ENCODE results near the gene MYO16.
"Not testable (repeated sequence)": the region's sequence is repeated elsewhere in the genome, so short reads cannot be mapped to it uniquely, and the experiment has no call there.

Gene MYO16

DNA sequence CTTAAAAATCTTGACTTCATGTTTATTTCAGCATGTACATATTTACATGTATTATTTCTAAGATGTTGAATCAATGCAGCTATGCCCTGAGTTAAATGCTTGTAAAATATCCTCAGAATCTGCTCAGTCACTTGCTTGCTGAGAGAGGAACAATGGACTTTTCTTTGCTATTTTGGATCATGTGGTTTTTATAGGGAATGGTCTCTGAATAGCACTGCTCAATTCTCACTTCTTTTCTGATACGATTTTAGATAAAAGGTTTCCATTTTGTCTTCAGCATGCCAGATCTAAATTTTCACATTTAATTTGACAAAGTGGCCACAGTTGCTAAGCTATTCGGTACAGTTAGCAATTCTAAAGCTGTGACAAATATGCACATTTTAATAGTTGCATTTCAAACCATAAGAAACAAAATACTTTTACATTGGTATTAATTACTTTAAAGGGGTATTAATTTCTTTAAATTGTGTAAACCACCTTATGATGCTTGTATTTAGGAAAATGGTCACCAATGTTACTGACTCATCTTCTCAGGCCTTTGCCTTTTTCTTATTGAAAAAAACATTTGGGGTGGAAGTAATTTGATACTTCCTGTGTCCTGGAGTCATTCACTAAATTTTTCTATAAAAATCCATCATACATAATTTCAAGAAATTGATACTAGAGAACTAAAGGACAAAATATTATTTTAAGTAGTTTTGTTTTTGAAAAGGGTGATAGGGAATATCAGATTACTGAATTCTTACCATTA is 113.5 kb downstream of the MYO16 start:
- DNase-seq (ENCODE audit: low spot score), result no peak

DNA sequence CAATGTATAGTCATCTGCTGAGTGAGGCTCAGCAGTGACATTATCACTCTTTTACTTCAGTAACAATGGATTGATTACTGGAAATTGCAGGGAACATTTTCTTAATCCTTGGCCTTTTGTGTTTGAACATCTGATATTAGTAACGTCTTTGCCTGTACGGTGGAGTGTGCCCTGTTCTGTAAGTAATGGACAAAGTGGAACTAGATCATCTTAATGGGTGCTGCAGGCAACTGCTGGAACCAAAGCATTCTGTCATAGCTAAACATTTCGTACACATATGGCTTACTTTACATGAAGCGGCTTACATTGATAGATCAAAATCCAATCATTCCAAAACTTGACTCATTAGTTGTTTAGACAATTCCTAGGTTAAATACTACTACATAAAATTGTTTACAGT is 114.1 kb downstream of the MYO16 start:
- no peak for DNase-seq (ENCODE audit: low spot score)

DNA sequence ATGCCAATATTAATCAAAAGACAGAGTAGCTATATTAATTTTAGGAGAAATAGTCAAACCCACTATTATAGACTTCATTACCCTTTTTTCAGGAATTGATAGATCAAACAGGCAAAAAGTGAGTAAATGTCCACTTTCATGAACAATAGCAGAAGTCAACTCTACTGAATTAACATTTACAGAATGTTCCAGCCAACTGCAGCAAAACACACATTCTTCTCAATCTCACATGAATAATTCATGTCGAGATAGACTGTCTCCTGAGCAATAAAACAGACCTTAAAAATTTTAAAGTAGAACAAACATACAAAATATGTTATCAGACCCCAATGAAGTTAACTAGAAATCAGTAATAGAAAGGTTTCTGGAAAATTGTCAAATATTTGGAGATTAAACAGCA is 118.4 kb downstream of the MYO16 start:
- no peak for DNase-seq (ENCODE audit: low spot score)

DNA sequence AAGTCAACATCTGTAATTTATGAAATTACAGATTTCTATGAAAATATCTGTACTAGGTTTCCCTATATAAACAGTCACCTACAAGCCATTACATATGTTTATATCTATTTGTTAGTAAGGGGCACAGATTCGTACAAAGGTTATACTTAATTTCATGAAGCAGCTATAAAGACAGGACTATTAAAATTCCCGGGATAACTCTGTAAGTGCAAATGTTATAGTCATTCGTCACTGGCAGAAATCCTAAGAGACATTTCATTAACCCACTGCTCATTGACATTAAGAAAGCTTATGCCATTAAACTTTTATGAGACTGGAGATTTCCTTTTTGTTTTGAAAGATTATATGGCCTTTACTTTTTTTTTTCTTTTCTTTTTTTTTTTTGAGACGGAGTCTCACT is 122.9 kb downstream of the MYO16 start:
- peak; percentile 68 for DNase-seq (ENCODE audit: low spot score)

DNA sequence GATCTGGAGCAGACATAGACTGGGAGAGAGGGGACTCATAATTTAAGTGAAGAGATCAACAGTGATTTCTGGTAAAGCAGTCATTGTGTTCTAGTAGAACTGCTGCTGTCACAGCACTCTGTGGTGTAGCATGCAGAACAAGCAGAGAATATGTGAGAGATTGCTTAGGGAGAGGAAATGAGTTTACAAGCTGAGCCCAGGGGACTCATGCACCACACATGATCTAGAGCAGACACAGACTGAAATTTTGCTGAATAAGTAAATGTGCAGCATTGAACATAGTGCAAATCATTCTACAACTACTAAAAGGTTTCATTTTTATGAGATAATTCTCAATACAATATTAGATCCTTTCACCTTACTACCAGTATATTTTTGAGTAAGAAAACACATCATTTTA is 125.7 kb downstream of the MYO16 start:
- no peak for DNase-seq (ENCODE audit: low spot score)

DNA sequence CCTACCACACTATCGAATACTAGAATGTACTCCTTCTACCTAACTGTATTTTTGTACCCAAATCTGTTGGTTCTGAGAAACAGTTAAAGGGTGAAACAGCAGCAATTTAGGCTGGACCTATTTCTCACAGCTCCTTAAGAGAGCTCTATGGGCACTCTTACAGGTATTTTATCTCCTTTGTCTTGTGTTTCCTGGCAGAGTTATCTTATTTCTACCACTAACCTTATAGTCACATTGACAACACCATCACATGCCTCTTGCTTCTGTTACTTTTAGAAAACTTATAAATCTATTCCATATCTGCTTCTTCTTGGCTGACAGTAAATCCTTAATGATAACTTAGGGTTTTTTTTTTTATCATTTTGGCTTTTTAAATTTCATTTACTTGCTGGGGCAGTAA is 130.7 kb downstream of the MYO16 start:
- no peak for DNase-seq (ENCODE audit: low spot score)

DNA sequence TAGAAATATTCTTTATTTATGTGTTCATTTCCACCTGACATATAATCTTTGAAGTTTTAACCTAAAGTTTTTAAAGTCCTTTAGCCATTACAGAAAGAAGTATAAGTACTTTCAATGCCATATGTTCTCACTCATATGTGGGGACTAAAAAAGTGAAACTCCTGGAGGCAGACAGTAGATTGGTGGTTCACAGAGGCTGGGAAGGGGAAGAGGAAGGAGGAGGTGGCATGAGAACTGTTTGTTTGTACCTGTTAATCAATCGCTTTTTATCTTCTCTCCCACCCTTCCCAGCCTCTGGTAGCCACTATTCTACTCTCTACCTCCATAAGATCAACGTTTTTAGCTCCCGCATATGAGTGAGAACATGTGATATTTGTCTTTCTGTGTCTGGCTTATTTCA is 131.1 kb downstream of the MYO16 start:
- DNase-seq (ENCODE audit: low spot score), result no peak

DNA sequence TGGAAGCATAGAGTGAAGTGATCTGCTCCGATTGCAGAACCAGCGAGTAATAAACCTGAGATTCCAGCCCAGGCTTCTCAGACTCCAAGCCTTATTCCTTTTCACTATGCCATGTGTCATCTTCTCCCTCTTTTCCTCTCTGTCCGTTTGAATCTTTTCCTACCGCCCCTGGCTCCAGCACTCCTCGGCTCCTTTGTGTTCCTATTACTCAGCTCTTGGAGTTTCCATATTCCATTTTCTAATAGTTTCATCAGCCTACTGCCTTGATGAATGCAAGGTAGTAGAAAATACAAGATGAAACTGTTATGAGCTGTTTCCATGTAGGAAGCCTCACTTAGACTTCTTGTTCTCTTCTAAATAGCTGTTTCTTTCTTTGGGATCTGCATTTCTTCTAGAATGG is 138.6 kb downstream of the MYO16 start:
- no peak for DNase-seq (ENCODE audit: low spot score)

DNA sequence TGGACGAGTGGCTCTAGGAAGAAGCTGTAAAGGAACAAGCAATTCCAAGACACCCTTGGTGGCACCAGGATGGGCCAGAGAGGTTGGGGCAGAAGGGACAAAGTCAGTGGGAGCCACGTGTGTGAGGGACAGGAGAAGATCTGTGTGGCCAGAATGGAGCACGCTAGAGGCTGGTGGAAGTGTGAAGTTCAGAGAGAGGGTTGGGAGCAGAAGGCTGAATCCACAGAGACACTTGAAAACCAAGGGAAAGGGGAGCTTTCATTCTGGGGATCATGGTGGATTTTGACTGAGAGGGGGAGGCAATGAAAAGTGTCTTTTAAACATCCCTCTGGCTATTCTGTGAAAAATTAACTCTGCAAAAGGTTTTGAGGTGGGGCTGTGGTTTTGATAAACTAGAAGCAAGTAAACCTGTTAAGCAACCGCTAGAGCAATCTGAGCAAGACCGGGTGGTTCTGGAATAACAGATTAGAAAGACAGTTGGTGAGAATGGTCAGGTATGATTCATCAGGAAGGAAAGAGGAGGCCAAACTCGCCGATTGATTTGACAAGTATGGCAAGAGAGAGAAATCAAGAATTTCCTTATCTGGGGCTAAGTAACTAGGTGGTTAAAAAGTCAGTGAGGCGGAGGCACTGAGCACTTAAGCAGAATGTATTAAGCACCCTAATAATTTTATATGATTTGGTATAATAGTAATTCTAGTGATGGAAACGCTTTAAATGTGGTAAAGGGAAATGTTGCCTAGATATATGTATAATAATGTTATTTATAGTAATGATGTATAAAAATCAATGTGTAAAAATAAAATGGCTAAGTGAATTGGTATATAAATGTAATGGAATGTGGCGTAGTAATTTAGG is 140.0 kb downstream of the MYO16 start:
- peak; percentile 63 for DNase-seq (ENCODE audit: low spot score)

DNA sequence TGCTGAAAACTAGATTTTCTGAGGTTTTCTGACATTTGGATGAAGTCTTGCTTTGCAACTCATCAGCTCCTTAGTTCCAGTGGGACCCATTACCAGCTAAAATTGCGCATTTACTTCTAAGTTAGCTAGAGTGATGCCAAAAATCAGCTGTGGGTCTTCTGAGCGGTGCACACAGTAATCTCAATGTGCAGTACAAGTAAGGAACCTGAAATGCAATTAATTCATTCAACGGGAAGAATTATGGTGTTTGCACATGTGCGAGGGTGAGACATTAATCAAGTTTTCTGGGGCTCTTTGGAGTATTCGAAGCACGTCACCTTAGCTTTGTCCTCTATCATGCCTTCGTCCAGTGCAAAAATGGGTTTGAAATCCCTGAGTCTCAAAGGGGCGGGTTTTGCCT is 146.2 kb downstream of the MYO16 start:
- DNase-seq (ENCODE audit: low spot score), result no peak

DNA sequence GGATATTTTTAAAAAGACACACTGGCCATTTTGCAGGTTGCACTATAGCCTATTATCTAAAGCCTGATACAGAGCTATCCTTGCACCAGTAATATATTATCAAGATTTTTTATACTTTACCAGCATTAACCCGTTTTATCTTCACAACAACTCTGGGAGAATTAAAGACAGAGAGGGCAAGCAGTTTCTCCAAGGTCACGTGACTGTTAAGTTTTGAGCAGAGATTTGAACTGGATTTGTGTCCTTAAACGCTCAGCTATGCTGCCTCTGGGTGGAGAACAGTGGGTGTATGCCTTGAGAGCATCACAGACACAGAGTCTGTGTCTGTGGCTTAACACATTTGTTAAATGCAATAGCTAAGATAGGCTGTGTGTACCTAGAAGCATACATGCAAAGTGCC is 147.2 kb downstream of the MYO16 start:
- no peak for DNase-seq (ENCODE audit: low spot score)

DNA sequence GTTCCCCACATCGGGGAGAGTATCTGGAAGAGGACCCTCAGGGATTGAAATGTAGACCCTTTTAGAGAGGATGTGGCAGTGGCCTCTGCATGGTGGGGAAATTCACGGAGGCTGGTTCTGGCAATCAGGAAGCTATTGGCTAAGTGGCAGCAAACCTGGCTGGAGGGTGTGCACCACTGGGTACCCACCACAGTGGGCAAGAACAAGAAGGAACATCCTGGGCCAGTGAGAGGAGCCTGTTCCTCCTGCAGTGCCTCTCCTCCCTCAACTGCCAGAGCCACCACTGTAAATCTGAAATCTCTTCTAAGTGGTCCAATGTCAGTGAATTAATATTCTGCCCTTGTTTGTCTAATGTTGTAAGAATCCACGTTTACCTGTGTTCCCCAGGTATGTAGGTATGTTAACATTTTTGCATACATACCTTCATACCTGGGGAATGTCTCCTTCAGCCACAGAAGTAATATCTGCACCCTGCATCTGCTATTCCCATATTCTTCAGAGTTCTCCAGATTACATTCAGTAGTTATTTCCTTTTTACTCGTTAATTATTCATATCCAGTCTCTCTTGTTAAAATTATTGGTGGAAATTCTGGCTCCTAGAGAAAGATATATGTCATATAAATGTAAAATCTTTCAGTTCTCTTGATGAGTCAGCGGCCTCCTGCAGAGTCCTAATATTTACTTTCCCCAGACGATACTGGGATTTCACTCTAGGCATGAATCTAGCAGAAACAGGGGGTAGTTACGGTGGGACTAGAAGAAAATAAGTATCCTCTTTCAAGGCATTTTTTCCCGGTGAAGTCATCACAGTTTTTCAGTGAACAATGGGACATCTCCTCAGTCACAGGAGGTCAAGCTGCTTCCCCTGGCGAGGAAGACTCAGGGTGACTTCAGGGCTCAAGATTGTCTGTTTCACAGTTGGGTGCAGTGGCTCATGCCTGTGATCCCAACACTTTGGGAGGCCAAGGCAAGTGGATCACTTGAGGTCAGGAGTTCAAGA is 148.3 kb downstream of the MYO16 start:
- peak; percentile 13 for DNase-seq (ENCODE audit: low spot score)

DNA sequence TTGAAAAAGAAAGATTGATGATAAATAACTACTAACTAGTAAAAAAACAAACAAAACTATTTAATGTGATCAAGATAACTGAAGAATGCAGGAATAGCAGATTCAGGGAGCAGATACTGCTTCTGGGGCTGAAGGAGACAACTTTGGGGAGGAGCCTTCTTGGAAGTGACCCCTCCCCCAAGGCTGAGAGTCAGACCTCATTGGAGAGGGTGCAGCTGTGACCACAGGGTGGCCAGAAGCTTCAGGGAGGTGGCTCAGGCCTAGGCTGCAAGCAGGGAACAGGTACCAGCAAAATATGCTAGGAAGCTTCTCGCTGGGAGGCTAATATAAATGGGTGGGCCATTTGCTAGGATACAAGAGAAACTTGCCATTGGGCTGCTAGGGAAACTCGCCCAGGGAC is 149.9 kb downstream of the MYO16 start:
- DNase-seq (ENCODE audit: low spot score), result no peak

DNA sequence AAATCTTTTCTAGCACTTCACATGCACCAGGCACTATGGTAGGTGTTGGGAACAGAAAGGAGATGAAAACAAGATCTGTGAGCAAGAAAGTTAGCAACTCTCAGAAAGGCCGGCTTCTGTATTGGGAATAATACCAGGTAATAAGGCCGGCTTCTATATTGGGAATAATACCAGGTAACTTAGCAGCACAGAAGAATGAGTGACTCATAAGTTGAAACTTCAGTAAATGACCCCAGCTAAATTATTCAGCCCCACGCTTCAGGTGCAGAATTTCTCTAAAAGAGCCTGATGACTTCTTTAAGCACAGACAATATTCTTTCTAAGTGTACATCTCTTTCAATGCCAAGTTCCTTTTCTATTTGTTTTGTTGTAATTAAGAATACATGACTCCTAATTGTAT is 151.3 kb downstream of the MYO16 start:
- DNase-seq (ENCODE audit: low spot score), result no peak

DNA sequence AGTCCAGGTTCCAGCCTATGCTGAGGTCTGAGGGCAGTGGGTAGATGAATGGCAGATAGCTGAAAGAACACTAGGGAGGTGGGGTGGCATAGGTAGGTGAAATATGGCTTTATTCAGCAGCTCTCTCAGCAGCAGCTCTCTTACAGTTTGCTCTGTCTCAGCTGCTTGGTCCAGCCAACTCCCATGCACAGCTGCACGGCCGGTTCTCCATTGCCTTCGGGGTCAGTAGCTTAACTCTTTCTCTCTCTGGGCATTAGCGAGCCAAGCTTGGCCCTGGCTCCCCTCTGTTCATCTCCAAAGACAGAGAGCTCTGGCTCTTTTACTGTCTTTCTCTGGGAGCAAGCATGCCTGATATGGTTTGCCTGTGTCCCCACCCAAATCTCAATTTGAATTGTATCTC is 151.9 kb downstream of the MYO16 start:
- no peak for DNase-seq (ENCODE audit: low spot score)

DNA sequence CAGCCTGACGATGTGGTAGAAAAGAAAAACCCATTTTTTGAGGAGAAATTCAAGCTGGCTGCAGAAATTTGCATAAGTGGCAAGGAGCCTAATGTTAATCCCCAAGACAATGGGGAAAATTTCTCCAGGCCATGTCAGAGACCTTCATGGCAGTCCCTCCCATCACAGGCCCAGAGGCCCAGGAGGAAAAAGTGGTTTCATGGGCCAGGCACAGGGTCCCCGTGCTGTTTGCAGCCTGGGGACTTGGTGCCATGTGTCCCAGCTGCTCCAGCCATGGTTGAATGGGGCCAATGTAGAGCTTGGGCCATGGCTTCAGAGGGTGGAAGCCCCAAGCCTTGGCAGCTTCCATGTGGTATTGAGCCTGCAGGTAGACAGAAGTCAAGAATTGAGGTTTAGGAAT is 153.1 kb downstream of the MYO16 start:
- DNase-seq (ENCODE audit: low spot score), result not testable (repeated sequence)

DNA sequence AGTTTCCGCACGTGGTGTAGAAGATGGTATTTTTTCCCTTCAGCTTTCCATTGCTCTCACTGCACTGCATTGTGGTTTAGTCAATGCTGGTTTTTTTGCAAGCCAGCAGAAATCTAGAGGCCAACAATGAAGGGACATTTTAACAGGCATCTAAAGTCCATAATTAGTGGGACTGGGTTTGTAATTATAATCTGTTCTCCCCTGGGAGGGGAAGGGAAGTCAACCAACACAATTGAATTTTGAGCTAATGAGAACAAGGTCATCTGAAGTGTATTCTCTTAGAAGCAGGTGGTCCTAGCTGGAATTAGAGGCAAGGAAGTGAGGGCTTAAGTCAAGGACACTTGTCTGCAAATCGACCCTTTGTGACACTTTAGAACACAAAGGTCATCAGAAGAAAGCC is 156.4 kb downstream of the MYO16 start:
- no peak for DNase-seq (ENCODE audit: low spot score)

DNA sequence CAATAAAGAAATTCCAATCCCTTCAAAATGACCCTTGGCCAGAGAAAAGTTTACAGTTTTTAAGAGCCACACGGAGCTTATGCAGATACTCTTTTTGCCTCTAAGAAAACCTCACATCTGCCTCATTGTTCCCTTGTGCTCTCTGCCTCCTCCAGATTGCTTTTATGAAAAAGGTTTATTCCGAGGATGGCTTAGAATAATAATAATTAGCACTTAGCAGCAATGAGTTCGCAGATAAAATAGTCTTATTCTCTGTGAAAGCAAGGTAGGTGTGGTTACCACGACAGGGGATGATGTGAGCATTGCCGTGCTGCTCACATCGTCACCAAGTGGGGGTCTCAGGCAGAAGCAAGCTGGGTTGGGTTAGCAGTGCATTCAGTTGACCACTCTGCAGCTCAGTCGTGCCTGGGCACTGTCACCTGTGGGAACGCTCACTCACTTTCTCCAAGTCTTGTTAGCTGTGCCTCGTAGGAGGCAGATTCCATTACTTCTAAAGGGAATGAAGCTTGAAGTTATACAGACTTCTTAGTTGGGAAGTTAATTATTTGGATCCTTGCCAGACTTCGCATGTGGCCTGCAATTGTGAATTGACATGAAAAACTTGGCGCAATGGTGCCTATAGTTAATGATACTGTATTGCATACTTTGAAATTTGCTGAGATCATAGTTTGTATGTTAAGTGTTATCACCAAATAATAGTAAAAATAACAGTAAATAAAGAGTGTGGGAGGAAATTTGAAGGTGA is 157.2 kb downstream of the MYO16 start:
- no peak for DNase-seq (ENCODE audit: low spot score)

DNA sequence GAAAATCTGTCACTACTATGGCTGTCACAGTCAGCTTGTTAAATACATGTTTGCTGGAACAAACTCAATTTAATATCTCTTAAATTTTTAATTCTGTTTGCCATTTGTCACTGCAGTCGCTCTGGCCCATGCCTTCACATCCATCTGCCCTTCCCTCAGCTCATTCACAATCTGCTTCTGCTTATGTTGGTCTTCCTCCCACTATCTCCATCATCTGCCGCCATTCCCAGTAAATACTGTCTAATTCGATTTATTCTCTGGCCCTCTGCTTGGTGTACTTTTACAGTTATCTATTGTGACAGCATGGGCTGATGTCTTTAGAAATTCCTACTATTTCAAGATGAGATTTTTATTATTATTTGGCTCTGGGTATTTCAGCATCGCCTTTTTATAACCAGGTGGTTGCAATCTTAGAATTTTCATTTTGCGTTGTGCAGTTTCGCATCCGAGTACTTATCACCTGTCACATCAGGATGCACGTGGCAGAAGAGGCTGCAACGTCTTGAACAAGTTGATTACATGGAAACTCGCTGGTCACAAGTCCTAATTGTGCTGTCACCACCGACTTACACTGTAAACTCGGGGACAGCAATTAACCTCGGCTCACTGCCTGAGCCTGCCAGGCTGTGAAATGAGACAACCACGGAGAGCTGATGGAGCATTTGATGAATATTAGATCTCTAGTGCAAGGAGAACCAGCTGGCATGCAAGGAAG is 158.4 kb downstream of the MYO16 start:
- DNase-seq (ENCODE audit: low spot score), result no peak

DNA sequence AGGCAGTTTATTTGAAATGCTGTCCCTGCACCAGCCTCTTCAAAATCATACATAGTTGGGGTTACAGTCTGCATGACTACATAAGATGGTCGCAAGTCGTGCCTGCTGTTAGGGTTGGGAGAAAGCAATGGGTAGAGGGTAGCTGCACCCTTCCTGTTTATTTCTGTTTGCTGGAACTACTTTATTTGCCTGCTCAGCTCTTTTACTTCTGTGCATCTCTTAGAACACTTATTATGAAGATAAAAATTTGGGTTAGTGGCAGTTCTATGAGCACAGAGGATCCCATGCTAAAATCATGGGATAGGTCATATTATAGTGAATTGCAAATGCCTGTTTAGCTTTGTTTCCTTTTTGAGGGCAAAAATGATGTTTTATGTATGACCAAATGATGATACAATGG is 160.1 kb downstream of the MYO16 start:
- no peak for DNase-seq (ENCODE audit: low spot score)

DNA sequence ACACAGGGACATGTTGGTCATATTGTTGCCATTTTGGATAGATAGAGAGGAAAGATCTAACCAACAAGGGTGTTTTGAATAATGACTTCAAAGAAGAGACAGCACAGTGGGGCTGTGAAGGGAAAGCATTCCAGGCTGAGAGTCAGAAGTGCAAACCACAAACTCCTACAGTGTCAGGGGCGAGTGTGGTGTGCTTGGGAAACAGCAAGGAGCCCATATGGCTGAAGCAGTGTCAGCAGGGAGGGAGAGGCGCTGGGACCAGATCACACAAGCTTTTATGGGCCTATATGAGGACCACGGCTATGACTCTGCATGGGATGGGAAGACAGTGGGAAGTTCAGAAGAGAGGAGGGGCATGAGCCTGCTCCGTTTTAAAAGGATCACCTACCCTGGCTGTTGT is 166.4 kb downstream of the MYO16 start:
- no peak for DNase-seq (ENCODE audit: low spot score)
